ENCODE results near the gene FCGR1A.
A peak's percentile ranks its signal among the peaks of the same experiment; 100 is the strongest.
"Not testable (repeated sequence)": the region's sequence is repeated elsewhere in the genome, so short reads cannot be mapped to it uniquely, and the experiment has no call there.

The FCGR1A gene

DNA sequence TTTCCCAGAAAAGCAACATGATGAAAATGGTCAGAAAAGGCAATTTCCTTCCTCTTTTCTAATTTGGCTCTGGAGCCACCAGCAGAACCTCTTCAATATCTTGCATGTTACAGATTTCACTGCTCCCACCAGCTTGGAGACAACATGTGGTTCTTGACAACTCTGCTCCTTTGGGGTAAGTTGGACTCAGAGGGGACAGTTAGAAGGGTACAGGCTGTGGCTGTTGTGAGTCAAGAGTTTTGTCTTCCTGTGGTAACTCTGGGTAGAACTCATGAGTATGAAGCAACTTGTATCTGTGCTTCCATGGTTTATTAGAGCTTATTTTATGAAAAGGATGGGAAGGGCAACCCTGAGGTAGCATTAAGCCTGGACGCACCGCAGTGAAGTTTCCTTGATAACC lies at the start of gene FCGR1A:
Gene FCGR1A (plus strand): TSS at position 95 of the 400 bp plus-strand sequence. CDS start 50 bp downstream, at position 145.
- DNase-seq (ENCODE audit: low read depth in 1 of 2, low spot score in 1 of 2): not testable (repeated sequence)

DNA sequence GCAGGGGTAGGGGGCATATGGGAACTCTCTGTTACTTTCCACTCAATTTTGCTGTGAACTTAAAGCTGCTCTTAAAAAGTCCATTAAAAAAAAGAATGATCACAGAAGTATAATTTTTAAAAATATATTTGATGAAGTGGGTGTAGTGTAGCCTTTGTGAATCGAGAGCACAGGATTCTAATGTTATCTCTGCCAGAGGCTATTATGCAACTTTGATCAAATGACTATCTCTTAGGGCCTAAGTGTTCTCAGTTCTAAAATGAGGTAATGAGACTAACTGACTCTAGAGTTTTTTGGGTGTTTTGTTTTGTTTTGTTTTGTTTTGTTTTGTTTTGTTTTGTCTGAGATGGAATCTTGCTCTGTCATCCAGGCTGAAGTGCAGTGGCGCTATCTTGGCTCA lies 49.7 kb upstream of the FCGR1A start:
- DNase-seq (ENCODE audit: low read depth in 1 of 2, low spot score in 1 of 2): not testable (repeated sequence)

DNA sequence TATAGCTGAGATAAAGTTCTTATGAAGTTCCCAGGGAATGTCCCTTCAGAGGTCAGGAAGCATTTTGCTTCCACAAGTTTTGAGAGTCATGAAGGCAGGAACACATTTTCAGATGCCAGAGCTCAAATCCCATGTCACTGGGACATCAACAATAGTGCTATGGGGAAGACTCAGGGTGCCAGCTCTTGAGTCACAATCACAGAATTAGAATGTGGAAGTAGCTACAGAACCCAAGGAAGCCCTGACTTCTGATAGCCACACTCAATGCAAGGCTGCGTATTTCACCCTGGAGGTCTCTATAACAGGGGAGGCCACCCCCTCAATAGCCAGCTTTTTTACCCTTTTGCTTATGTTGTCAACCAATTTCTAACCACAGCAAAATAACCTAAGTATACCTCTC lies 47.8 kb upstream of the FCGR1A start:
- not testable (repeated sequence) for DNase-seq (ENCODE audit: low read depth in 1 of 2, low spot score in 1 of 2)

DNA sequence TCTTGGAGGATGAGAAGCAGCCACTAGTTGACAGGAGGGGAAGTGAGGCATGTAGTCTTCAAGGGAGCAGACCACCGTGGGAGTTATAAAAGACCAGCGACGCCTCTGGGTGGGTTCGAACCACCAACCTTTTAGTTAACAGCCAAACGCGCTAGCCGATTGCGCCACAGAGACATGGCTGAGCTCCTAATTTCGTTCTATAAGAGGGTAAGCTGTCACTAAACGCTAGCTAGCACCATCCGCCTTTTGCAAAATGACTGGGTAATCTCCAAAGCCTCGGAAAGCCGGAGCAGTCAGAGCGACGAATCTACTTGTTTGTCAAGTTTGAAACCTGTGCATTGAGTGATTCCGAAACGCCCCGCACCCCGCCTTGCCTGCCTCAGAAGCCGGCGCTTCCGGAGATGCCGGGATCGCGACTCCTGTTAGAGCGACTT lies 42.3 kb upstream of the FCGR1A start:
- DNase-seq (ENCODE audit: low read depth in 1 of 2, low spot score in 1 of 2): peak in 1 of 2 donors; percentile 55

DNA sequence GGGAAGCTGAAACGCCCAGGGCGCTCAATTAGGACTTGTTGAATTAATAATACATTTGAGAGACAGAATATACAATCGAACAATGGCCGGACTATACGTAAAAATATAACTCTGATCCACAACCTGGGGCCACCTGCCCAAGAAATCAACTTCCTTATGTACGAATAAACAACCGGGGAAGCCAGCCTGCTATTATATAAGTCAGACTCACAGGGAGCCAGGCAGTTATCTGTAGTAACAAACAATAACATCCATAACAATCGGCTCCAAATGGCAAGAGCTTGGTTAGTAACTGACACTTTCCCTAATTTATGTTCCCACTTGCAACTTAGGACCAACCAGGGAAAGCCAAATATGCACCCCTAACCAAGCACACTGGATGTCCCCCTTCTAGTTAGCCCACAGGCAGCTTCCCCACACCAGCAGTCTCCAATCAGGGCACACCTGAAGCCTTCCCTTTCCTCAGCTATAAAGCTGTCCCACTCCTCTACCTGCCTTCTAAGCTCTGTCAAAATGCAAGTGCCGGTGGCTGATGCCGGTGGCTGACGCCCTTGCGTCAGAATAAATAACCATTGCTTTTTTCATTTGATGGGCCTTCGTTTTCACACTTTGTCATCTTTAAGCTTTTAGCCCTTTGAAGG lies 41.8 kb upstream of the FCGR1A start:
- DNase-seq (ENCODE audit: low read depth in 1 of 2, low spot score in 1 of 2): not testable (repeated sequence)

DNA sequence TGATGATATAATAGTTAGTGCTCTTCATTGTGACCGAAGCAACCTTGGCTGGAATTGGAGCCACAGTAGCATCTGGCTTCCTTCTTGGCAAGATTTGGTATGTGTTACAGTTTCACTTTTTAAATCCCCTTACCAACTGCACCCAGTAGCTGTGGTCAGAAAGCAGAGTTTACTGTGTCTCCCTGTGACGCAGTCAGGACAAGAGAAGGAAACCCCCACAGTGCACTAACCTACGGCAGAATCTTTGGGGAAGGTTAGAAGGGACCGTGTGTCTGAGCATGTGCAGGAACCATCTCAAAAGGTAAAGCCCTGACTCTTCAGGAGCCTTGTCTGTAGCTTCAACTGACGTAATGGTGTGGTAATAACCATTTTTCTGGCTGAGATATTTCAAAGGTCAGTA lies 40.6 kb upstream of the FCGR1A start:
- not testable (repeated sequence) for DNase-seq (ENCODE audit: low read depth in 1 of 2, low spot score in 1 of 2)

DNA sequence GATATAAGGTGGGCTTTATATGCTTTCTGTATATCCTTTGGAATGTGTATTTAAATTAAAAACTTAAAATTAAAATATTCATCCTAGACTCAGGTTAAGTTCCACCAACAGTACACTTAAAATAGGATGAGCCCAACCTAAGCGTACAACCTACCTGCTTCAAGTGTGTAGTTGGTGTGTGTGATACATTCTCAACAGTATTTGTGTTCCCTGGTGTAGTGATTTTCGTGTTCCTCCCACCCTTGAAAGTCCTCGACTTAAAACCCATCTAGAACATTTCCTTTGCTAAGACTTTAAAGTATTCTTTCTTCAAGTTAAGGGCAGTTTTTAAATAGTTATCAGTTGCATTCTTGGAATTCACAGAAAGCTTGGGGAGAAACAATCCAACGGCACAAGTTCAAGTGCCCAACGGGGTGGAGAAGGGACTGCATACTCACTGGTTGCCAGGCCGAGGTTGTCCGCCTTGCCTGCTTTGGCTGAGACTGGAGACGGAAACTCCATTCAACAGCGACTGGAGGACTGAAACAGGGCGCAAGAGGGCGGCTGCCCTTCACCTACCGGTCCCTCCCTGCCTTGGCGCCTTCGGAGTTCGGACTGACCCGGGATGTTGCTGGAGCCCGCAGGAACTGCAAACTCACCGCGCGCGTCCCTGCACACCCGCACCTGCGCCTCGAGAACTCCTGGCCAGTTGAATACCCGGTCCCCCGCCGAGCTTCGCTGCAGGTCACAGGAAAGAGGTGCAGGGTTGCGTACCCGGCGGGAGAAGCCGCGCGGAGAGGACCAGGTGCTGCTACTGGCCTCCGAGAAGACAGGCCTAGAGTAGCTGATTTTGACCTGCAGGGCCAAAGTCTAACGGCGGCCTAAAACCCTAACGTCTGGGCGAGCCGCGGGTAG lies 35.8 kb upstream of the FCGR1A start:
- not testable (repeated sequence) for DNase-seq (ENCODE audit: low read depth in 1 of 2, low spot score in 1 of 2)

DNA sequence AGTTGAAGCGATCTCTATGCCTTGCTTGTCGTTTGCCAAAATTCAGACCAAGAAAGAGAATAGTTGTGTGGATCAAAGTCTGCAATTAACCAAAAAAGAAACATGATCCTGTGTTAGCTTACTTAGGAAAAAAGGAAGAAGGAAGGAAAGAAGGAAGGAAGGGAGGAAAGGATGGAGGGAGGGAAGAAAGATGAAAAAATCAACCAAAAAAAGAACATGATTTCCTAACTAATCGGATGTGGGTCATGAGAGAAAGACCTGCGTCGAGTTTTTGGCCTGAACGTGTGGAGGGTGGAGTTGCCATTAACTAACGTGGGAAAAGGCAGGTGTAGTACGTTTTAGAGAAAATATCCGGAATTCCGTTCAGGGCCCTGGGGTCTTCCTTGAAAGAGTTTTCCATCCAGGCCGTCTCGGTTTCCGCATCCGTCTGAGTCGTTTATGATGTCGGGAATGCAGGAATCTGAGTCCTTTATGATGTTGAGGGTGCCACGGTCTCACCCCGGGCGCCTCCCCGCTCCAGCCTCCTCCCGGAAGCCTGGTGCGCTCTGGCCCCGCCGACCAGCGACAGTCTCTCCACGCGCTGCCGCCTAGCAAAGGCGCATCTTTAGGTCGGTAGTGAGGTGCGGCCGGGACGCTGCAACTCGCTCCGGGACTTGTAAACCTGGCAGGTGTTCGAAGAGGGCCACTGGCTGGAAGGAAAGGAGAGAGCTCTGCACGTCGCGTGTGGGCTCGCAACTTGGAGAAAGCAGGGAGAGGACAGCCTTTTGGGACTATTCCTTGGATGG lies 34.9 kb upstream of the FCGR1A start:
- not testable (repeated sequence) for DNase-seq (ENCODE audit: low read depth in 1 of 2, low spot score in 1 of 2)

DNA sequence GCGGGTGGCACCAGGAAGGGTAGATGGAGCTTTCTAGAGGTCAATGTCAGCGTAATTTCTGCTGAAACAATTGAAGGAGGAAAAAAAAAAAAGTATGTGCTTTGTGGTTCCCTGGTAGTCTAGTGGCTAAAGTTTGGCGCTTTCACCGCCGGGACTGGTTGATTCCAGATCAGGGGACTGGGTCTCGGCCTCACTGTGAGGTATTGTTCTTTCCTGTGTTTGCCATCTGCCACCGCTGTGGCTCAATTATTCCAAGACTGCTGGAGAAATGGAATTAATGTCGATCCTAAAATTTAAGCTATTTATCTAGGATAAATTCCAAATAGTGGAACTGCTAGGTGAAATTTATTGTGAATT lies 34.4 kb upstream of the FCGR1A start:
- DNase-seq (ENCODE audit: low read depth in 1 of 2, low spot score in 1 of 2): not testable (repeated sequence)

DNA sequence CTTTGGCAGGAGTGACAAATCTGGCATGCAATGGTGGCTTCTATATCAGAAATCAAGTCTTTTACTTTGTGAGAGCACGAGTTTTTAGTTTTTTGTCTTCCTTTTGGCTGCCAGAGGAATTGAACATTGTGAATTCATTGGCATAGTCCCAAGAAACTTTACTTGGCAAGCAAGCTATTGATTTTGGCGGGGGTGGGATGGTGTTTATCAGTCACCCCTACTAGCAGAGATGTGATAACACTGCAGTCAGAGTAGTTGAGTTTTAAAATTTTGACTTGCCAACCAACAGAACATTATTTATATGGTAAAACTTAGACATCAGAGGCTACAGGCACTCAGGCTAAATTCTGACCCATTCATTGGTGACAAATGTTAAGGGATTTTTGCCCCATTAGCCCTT lies 31.9 kb upstream of the FCGR1A start:
- not testable (repeated sequence) for DNase-seq (ENCODE audit: low read depth in 1 of 2, low spot score in 1 of 2)

DNA sequence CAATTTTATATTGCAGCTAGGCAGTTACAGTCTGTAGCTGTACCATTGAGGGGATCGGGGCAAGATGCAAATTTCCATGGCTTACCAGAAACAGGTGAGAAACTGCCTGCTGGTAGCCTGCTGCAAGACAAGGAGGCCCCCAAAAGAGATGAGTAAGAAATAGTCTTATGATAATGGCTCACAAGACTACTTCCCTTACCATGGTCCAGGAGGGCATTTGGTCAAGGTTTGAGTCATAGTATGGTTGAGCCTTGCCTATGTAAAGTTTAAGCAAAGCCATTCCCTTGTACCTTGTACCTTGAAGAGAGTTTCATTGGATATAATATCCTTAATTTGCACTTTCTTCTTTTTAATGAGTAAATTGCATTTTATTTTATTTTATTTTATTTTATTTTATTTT lies 30.3 kb upstream of the FCGR1A start:
- not testable (repeated sequence) for DNase-seq (ENCODE audit: low read depth in 1 of 2, low spot score in 1 of 2)

DNA sequence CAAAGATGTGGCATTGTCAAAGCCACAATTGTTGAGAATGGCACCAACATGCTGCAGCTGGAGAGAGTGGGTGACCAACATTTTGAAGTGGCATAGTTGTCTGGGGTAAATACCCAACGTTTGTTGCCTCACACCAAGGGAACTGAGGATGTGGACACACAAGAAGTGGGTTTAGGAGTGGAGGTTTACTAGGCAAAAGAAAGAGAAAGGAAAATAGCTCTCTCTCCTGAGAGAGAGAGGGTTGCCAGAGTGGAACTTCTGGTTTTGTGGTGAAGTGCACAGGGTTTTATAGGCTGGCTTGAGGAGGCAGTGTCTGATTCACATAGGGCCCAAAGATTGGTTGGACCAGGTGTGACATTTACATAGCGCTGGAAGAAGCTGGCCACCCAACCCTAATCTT lies 29.0 kb upstream of the FCGR1A start:
- not testable (repeated sequence) for DNase-seq (ENCODE audit: low read depth in 1 of 2, low spot score in 1 of 2)

DNA sequence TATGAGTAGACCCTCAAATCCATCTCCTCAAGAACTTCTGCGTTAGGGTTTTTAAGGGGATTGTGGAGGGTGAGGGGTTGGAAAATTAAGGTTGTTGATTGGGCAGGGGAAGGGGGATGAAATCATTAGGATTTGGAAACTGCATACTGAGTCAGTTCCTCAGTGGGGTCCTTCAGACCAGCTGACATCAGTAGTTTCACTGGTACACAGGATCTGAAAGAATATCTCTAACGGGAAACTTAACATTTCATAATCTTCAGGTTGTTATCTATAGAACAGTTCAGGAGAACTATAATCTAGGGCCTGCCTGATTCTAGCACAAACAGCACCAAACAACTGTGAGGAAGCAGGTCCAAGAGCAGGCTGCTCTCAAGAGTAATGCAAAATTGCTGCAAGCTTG lies 27.2 kb upstream of the FCGR1A start:
- not testable (repeated sequence) for DNase-seq (ENCODE audit: low read depth in 1 of 2, low spot score in 1 of 2)

DNA sequence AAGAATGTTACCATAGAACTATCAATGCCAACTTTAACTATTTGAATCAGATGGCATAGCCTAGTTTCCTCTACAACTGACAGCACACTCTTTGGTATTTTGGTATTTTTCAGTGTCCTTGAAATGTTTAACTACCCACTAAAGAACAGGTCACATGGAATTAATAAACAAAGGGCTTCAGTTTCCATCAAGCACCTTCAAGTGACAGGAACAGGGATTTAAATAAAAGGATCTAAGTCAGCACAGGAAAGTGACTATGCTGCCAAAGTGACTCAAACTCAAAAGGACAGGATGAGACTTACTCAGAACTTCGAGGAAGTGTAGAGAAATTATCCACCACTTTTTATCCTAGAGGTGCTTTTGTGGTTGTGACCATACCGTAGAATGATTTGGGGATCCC lies 20.2 kb upstream of the FCGR1A start:
- DNase-seq (ENCODE audit: low read depth in 1 of 2, low spot score in 1 of 2): not testable (repeated sequence)

DNA sequence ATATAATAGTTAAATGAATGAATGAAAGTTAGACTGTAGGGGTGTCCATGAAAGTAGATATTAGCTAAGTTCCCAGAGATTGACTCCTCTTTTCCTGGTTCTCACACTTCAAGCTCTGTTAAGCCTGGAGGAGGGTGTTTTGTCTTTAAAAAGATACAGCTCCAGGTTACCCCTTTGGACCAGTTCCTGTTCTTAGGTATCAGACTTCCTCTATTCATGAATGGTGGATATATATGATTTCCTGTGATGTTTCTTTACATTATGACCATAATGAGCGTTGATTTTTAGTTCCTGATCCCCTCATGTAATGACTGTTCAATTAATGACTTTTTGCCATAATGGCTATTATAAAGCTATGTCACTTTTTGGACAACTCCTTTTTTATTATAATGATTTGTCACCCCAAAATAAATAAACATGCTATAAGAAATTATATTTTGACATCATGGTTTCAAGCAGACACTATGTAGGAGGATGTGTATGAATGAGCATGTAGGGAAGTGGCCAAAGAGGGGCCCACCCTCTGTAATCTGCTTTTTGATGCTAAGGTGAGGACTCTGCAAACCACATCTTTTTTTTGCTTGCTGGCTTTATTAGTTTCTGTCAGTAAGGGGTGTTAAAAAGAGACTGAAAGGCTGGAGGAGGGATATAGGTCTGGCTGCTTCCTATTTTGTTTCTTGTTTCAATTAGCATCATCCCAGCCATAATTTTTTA lies 18.2 kb upstream of the FCGR1A start:
- DNase-seq (ENCODE audit: low read depth in 1 of 2, low spot score in 1 of 2): not testable (repeated sequence)

DNA sequence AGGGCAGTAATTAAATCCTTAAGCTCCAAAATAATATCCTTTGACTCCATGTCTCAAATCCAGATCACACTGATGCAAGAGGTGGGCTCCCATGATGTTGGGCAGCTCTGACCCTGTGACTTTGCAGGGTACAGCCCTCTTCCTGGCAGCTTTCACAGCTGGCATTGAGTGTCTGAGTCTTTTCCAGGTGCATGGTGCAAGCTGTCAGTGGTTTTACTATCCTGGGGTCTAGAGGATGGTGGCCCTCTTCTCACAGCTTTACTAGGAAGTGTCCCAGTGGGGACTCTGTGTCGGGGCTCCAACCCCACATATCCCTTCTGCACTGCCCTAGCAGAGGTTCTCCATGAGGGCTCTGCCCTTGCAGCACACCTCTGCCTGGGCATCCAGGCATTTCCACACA lies 16.3 kb upstream of the FCGR1A start:
- DNase-seq (ENCODE audit: low read depth in 1 of 2, low spot score in 1 of 2): not testable (repeated sequence)

DNA sequence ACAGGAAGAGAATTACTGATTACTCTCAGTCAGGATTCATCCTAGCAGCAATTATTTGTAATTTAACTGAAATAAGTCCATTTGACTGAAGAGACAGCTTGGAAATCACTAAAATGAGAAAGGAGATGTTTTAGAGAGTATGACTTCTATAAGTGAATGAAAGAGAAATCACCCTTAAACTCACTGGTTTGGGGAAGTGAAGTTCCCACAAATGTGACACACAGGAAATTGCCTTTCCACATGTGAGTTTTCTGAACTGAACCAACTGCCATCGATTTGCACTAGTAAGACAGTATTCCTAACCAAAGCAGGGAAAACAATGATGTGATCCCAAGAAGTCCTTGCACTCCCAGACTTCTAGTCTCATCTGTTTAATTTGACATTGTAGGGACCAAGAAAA lies 13.3 kb upstream of the FCGR1A start:
- DNase-seq (ENCODE audit: low read depth in 1 of 2, low spot score in 1 of 2): not testable (repeated sequence)

DNA sequence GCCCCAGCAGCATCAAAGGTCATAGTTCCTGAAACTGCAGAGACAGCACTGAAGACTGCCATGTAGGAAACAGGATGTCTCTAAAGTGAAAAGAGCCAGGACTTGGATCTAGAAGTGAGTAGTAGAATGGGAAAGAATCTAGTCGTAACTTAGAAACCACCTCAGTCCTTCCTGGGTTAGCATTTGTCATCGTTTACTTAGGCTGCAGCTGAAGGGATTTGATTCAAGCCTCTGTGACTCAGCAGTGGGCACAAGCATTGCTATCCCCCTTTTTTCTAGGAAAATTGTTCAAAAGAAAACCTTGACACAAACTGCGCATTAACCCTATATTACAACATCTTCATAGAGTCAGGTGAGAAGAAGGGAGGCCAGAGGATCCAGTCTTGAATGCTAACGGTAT lies 11.8 kb upstream of the FCGR1A start:
- not testable (repeated sequence) for DNase-seq (ENCODE audit: low read depth in 1 of 2, low spot score in 1 of 2)

DNA sequence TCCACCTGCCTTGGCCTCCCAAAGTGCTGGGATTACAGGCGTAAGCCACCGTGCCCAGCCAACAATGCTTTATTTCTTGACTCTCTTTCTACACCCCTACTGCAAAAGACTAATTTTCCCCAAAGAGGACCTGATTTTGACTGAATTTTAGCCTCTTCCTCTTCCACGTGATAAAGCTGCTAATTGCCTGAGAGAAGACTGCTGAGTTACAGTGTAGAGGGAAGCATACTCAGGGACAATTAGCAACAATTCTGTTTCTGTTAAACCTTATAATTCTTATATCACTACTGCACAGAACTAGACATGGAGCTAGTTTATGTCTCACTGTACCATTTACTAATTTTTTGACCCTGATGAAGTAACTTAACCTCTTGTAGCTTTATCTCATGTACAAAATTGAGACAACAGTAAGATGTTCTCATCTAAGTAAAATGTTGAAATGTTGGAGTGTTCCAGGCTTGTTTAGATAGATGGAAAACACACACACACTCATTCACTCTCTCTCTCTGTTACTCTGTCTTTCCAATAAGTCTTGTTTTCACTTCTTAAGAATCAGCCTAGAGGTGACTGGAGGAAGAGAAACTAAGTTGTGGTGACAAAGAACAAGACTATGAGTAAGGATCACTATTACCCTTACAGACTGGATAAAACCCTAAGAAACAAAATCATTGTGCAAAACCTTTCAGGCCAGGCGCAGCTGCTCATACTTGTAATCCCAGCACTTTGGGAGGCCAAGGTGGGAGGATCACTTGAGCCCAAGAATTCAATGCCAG lies 10.7 kb upstream of the FCGR1A start:
- DNase-seq (ENCODE audit: low read depth in 1 of 2, low spot score in 1 of 2): not testable (repeated sequence)

DNA sequence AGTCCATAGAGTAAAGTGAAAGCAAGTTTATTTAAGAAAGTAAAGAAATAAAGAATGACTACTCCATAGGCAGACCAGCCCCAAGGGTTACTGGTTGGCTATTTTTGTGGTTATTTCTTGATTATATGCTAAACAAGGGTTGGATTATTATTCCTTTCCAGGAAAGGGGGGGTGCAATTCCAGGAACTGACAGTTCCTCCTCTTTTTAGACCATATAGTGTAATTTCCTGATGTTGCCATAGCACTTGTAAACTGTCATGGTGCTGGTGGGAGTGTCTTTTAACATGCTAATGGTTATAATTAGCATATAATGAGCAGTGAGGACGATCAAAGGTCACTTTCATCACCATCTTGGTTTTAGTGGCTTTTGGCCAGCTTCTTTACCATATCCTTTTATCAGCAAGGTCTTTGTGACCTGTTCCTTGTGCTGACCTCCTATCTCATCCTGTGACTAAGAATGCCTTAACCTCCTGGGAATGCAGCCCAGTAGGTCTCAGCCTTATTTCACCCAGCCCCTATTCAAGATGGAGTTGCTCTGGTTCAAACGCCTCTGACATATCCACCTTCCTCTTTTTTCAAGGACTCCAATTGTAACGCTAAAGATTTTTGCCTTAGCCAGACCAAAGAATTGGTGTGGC lies 6.9 kb upstream of the FCGR1A start:
- DNase-seq (ENCODE audit: low read depth in 1 of 2, low spot score in 1 of 2): not testable (repeated sequence)

Measured in activated CD4-positive, alpha-beta T cell treated with anti-CD3 and anti-CD28 coated beads, Interleukin-2, amount 50 U/mL, for 24 hours (primary cell).